Activated CD8-positive, alpha-beta memory T cell treated with anti-CD3 and anti-CD28 coated beads, Interleukin-2, amount 10 ng/mL, durations not matched to agents 7 days and 5 days (primary cell): ENCODE data around the gene SNURF. TPM values are rescaled to one million over a fixed set of nuclear protein-coding genes. Genes with fewer than 3 reads are reported as not detected.

Source experiments
- ATAC-seq: fragments of 150-1000 bp; cut with Tn5 transposase; one replicate; pipeline ENCODE4 v1.10.0; 2021; ENCODE audit warnings: moderate library complexity
- CTCF ChIA-PET: fragments of 350-600 bp; sonication (Branson Sonifier 250); formaldehyde crosslinking; loops from one replicate; lab custom pipeline; 2021; ENCODE audit warnings: antibody characterized with exemption; lab: Charles Lee
- DNase-seq: peaks from one replicate; pipeline ENCODE4 v3.0.0-alpha.2; 2020
- H3K27ac Mint-ChIP-seq: one replicate; pipeline ENCODE4 v1.8.0; 2021; ENCODE audit warnings: mild to moderate bottlenecking, mixed read lengths
- H3K27me3 Mint-ChIP-seq: one replicate; pipeline ENCODE4 v1.8.0; 2021; ENCODE audit warnings: mixed read lengths
- H3K36me3 Mint-ChIP-seq: one replicate; pipeline ENCODE4 v1.8.0; 2021; ENCODE audit warnings: mild to moderate bottlenecking, mixed read lengths
- H3K4me1 Mint-ChIP-seq: one replicate; pipeline ENCODE4 v1.8.0; 2021; ENCODE audit warnings: mixed read lengths
- H3K4me3 Mint-ChIP-seq: one replicate; pipeline ENCODE4 v1.8.0; 2021; ENCODE audit warnings: mild to moderate bottlenecking, moderate library complexity, mixed read lengths
- H3K9me3 Mint-ChIP-seq: one replicate; pipeline ENCODE4 v1.8.0; 2022; ENCODE audit warnings: low read depth, mixed read lengths
- total RNA-seq, 2 experiments: library from RNA; stranded (reverse); gene quantifications; one replicate each; pipeline ENCODE4 v1.2.3, GENCODE V29; 2021

Gene SNURF
- total RNA-seq, 2 experiments from 2014 or later: 14.8 to 23.3 TPM

DNA sequence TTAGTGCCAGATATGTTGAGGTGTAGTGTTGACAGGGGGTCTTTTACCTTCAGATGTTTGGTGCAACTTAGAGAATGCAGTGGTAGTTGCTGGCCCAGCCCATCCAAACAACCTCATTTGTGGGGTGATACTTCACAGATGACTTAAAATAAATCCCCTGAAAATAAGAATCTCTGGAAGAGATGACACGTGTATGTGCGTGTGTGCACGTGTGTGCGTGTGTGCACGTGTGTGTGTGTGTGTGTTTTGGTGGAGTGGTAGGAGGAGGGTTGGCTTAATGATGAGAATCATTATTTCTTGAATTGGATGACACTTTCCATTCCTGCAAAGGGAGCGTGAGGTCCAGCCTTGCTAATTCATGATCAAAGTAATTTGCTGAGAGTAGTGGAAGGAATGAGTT is 31.9 kb downstream of the SNURF start:
- CTCF ChIA-PET: no interaction called here
- H3K27me3 Mint-ChIP-seq: no peaks in the 10 kb centered on the region
- ATAC-seq: no peak
- H3K4me3 Mint-ChIP-seq: no peak overlapping the region
- no peak overlapping the region for H3K27ac Mint-ChIP-seq
- H3K4me1 Mint-ChIP-seq: no peaks in the 10 kb centered on the region
- H3K36me3 Mint-ChIP-seq: peaks cover 73% of the 10 kb centered on the region
- no peak for DNase-seq
- H3K9me3 Mint-ChIP-seq: peaks cover 38% of the 10 kb centered on the region

Other genes starting within 250 kb of the SNURF start
- gene SNRPN, start within 50 bp of the SNURF start, total RNA-seq: 10 to 100 TPM; 44.0 to 47.2 TPM